HT-29 (cell line): Measurements from ENCODE around the gene MYO1H. TPM values are rescaled to one million over a fixed set of nuclear protein-coding genes. Genes with fewer than 3 reads are reported as not detected.

Experiments used
- DNase-seq: peaks from one replicate; pipeline ENCODE4 v3.0.0-alpha.2; 2015; ENCODE audit warnings: low spot score
- total RNA-seq: library from RNA; depleted of rRNA; stranded (reverse); fragments of >200 nt; shearing (Covaris generic); gene quantifications from 2 replicates; pipeline ENCODE4 v1.2.3, GENCODE V29; 2014

The MYO1H gene
- total RNA-seq, 1 experiment from 2014 or later: not detected

GRCh38 chr12:109336593-109336992 is 11.1 kb upstream of the MYO1H start:
- no peak for DNase-seq

- no peak for DNase-seq
Measured at GRCh38 chr12:109343677-109344076, 4.0 kb upstream of the MYO1H start.

- DNase-seq: no peak
Measured at GRCh38 chr12:109345428-109345827, 2.3 kb upstream of the MYO1H start.

- DNase-seq: no peak
Measured at GRCh38 chr12:109346920-109347319, 780 bp upstream of the MYO1H start.

- no peak for DNase-seq
Measured at GRCh38 chr12:109352184-109352583, 4.5 kb downstream of the MYO1H start.

GRCh38 chr12:109356577-109356976 is 8.9 kb downstream of the MYO1H start:
- DNase-seq: no peak

GRCh38 chr12:109357032-109357431 is 9.3 kb downstream of the MYO1H start:
- DNase-seq: no peak

GRCh38 chr12:109358154-109358869 is 10.6 kb downstream of the MYO1H start:
- DNase-seq: no peak

GRCh38 chr12:109359131-109359690 is 11.5 kb downstream of the MYO1H start:
- no peak for DNase-seq

- DNase-seq: no peak
Measured at GRCh38 chr12:109369831-109370230, 22.1 kb downstream of the MYO1H start.

- no peak for DNase-seq
Measured at GRCh38 chr12:109377139-109377685, 29.5 kb downstream of the MYO1H start.

- DNase-seq: no peak
Measured at GRCh38 chr12:109378569-109378968, 30.9 kb downstream of the MYO1H start.

- DNase-seq: no peak
Measured at GRCh38 chr12:109382031-109382430, 34.3 kb downstream of the MYO1H start.

- no peak for DNase-seq
Measured at GRCh38 chr12:109383240-109383639, 35.5 kb downstream of the MYO1H start.

GRCh38 chr12:109385339-109386058 is 37.8 kb downstream of the MYO1H start:
- peak; percentile 53 for DNase-seq

GRCh38 chr12:109386059-109386433 is 38.3 kb downstream of the MYO1H start:
- DNase-seq: no peak

- DNase-seq: peak; percentile 41
Measured at GRCh38 chr12:109387425-109388166, 39.9 kb downstream of the MYO1H start.

GRCh38 chr12:109388167-109388563 is 40.5 kb downstream of the MYO1H start:
- no peak for DNase-seq

GRCh38 chr12:109389146-109389545 is 41.4 kb downstream of the MYO1H start:
- DNase-seq: no peak

GRCh38 chr12:109393437-109394345 is 46.0 kb downstream of the MYO1H start:
- DNase-seq: peak; percentile 60

- no peak for DNase-seq
Measured at GRCh38 chr12:109394891-109395290, 47.2 kb downstream of the MYO1H start.
